SU-DHL-6 (cell line): ENCODE measurements around the gene AGFG2.

ENCODE experiments used
- EZH2phosphoT487 ChIP-seq: fragments of 200-600 bp; sonication (generic), shearing (Covaris generic); conservative IDR thresholded peaks from 2 replicates; pipeline ENCODE4 v1.6.1; 2018; ENCODE audit warnings: mild to moderate bottlenecking, antibody characterized with exemption, low read length, moderate library complexity, mixed read lengths
- TF ChIP-seq, protein P1 (sequence below): fragments of 200-600 bp; sonication (generic); IDR thresholded peaks from one replicate; pipeline ENCODE4 v1.5.1; 2017; ENCODE audit warnings: antibody characterized with exemption, mild to moderate bottlenecking, low read length, moderate library complexity; ENCODE audit not compliant: insufficient read depth, poor library complexity, severe bottlenecking

GRCh38 chr7:100496509-100496908 lies 42.5 kb upstream of the AGFG2 start:
- TF ChIP-seq, protein P1, sequence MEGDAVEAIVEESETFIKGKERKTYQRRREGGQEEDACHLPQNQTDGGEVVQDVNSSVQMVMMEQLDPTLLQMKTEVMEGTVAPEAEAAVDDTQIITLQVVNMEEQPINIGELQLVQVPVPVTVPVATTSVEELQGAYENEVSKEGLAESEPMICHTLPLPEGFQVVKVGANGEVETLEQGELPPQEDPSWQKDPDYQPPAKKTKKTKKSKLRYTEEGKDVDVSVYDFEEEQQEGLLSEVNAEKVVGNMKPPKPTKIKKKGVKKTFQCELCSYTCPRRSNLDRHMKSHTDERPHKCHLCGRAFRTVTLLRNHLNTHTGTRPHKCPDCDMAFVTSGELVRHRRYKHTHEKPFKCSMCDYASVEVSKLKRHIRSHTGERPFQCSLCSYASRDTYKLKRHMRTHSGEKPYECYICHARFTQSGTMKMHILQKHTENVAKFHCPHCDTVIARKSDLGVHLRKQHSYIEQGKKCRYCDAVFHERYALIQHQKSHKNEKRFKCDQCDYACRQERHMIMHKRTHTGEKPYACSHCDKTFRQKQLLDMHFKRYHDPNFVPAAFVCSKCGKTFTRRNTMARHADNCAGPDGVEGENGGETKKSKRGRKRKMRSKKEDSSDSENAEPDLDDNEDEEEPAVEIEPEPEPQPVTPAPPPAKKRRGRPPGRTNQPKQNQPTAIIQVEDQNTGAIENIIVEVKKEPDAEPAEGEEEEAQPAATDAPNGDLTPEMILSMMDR: no peak
- no peak for TF ChIP-seq EZH2phosphoT487
